Nucleus accumbens (tissue), 56 donors: ENCODE results near the gene PDGFRB.
A peak's percentile ranks its signal among the peaks of the same experiment; 100 is the strongest.
"Not testable (repeated sequence)": the region's sequence is repeated elsewhere in the genome, so short reads cannot be mapped to it uniquely, and the experiment has no call there.

Source experiments
- DNase-seq, 56 donors: peaks; one replicate each; lab custom pipeline; 2025; lab: John Stamatoyannopoulos, UW

Gene PDGFRB

DNA sequence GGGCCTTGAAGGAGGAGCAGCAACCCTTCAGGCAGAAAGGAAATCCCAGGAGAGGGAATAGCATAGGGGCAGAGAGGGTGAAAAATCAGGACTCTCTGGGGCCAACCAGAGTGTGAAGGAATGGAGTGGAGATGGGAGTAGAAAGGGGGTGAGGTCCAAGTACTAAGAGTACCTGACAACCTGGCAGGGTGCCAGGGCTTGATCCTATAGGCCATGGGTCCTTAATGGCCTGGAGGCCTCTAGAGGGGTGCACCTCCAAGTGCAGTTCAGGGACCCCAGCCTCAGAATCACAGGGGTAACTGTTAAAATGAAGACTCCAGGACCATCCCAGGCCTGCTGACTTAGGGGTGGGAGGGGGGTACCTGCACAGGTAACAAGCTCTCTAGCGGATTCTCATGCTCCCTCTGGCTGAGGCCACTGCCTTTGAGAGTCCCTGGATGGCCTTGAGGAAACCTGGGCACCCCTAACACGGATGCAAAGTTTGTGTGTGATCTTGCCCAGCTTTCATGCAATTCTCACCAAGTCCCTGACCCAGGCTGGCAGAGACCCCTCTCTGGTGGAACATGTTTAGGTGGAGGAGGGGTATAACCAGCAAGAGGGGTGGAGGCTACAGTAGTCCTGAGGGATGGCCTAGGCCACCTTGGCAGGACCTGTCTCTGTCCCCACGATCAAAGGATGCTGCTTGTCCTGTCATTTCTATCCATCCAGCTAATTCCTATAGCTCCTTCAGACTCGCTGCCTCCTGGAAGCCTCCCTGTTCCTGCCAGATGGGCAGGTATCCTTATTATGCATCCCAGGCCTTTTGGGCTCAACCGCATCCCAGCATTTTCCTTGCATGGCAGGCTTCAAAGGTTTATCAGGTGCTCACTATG is 51.7 kb downstream of the PDGFRB start:
- no peak for DNase-seq

DNA sequence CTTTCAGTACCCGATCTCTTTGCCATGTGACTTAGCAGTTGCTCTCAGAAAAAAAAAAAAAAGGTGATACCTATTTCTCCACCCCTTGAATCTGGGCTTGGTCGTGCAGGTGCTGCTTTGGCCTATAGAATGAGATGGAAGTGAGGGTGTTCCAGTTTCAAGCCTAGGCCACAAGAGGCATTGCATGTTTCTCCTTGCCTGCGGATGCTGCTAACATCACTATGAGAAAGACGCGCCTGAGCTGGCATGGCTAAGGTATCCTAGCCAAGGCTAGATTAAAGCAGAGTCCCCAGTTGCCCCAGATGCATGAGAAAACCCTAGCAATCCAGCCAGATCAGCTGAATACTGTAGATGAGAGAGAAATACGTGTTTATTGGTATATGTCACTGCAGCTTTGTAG is 54.6 kb downstream of the PDGFRB start:
- DNase-seq = no peak

DNA sequence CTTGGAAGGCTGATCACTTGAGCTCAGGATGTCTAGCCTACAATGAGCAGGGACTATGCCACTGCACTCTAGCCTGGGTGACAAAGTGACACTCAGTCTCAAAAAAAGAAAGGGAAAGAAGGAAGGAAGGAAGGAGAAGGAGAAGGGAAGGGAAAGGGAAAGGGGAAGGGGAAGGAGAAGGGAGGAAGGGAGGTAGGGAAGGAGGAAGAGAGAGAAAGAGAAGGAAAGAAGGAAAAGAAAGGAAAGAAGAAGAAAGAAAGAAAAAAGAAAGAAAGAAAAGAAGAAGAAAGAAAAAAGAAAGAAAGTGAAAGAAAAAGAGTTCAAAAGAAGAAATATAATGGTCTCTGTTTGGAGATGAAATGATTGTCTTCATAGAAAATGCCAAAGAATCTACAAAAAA is 58.5 kb downstream of the PDGFRB start:
- no peak for DNase-seq

DNA sequence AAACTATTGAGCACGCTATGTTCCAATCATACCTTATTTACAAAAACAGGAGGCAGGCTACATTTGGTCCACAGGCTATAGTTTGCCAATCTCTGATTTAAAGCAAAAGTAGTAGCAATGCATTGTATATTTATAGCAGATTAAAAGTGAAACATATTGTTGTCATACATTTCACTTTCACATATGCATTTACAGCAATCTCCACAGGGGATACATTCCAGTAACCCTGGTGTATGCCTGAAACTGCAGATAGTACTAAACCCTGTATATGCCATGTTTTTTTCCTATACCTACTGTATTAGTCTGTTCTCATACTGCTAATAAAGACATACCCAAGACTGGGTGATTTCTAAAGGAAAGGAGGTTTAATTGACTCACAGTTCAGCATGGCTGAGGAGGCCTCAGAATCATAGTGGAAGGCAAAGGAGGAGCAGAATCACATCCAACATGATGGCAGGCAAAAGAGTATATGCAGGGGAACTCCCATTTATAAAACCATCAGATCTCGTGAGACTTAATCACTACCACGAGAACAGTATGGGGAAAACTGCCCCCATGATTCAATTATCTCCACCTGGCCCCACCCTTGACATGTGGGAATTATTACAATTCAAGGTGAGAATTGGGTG is 63.4 kb downstream of the PDGFRB start:
- DNase-seq = no peak

DNA sequence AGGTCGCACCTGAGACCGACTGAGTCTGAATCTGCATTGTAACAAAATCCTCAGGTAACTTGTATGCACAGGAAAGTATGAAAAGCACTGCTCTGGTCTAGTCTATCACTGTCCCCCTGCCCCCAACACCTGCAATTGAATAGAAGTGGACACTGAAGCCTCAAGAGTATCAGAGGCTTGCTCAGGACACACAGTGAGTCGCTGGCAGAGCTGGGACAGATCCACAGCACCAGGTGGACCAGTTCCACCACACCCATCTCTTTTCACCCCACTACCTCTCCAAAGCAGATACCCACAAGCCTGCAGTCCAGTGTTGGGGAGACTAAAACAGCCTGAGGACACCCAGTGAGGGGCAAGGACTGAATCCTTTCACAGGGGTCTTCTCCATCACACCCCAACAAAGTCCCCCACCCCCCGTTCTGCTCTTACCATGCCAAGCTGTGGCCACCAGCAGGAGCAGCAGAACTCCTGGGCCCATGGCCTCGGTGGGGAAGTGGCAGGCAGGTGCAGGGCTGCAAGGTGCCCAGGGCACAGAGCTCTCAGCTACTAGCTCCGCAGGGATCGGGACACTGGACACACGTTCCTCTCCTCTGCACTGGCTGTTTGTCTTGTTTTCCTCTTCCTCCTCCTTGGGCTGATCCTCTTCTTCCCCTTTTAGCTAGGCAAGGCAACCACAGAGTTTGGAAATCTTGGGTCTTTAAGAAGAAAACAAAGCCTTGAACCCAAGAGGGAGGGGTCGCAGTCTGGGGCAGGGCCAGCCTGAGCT is 69.5 kb downstream of the PDGFRB start, which contains the start of gene CSF1R:
Gene CSF1R (minus strand): TSS at position 605 of the 766 bp plus-strand sequence. CDS start 127 bp downstream, at position 478.
- DNase-seq = no peak

DNA sequence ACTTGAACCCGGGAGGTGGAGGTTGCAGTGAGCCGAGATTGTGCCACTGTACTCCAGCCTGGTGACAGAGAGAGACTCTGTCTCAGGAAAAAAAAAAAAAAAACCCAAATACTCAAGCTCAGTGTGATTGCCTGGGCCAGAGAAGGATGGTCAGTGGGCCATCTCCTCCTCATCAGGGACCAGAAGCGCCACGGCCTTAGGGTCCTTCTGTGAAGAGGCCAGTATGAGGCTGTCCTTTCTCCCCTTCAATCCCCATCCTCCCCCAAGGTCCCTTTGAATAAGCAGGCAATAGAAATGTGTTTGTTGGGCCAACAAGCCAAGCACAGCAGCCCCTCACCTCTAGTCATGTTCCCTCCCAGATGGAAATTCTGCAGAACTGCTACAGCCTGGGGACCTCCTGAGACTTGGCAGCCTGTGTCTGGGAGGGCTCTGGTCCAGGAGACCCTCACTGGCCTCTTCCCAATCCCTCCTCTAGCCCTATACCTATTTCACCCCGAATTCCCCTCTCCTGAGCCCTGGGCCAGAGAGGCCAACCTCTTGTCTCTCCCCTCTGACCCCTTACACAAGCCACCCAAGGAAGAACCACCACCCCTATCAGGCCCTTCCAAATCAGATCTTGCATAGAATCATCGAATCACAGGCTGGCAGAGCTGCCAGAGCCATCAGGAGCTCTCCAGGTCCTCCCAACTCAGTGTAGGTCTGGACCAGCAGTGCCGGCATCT is 70.3 kb downstream of the PDGFRB start:
- no peak for DNase-seq

DNA sequence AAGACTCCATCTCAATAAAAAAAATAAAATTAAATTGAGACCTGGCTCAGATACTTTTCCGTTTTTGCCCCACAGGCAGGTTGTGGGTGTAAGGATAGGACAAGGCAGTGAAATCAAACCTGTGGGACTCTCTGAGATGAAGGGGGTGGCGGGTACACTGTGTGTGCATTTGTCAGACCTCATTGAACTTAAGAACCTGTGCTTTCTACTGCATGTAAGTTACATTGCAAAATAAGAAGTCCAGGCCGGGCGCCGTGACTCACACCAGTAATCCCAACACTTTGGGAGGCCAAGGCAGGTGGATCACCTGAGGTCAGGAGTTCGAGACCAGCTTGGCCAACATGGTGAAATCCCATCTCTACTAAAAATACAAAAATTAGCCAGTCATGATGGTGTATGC is 70.9 kb downstream of the PDGFRB start:
- not testable (repeated sequence) for DNase-seq

DNA sequence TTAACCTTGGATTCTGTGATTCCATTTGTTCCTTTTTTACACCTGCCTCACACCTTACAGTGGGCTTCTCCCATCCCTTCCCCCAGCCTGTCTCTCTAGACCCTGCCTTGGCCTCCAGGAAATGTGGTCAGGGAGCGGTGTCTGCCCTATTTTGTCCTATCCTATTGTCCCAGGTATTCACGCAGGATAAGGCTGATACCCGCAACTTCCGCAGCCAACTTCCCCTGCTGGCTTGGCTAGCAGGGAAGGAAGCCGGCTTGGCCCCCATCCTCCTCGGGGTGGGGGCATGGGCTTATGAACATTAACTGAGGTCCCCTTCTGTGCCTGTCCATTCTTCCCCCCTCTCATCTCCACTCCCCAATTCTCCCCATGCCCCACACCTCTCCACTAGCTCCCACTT is 72.8 kb downstream of the PDGFRB start:
- DNase-seq = no peak

DNA sequence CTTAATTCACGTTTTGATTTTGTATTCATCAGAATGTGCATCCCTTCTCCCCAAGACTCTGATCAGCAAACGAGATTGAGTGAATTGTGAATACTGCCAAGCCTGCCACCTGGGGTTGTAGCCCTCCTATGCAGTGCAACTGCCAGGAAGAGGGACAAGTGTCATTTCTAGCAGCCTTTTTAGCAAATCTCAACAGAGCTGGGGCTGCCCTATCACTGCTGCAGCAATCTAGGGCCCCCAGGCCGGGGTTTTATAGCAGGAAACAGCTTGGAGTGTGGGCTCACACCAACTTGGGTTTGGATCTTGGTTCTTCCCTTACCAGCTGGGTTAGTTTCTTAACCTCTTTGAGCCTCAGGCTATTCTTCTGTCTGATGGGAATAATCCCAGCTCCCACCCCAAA is 73.3 kb downstream of the PDGFRB start:
- DNase-seq = no peak

DNA sequence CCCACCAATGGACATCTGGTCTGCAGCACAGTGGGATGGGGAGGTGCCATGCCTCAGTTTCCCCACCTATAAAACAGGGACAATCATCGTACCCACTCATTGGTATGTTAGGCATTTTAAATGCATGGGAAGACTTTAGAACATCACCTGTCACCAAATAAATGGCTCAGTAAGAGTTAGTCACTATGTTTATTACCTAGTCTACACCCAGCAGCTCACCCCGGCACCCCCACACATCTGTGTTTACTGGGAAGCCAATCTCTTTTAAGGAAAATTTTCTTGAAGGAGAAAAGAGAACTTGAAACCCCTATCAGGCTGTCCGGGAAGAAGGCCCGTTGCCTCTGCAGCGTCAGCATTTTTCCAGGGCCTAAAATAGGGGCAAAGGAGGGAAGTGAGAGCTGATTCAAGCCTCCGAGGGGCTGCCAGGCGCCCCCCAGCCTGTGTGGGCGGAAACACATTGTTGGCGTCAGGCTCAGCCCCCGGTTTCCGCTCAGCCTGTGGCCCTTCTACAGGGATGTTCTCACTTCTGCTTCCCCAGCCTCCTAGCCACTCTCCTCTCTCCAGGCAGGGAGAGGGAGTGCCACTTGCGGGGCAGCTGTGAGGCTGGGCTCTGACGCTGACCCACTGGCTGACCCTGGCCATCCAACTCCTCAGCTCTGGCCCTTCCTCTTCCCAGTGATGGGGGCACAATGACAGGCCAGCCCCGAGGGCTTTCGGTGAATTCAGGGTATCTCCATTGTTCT is 73.9 kb downstream of the PDGFRB start:
- peak in 24 of 56 donors; percentile 16 to 64 (median 40) for DNase-seq

DNA sequence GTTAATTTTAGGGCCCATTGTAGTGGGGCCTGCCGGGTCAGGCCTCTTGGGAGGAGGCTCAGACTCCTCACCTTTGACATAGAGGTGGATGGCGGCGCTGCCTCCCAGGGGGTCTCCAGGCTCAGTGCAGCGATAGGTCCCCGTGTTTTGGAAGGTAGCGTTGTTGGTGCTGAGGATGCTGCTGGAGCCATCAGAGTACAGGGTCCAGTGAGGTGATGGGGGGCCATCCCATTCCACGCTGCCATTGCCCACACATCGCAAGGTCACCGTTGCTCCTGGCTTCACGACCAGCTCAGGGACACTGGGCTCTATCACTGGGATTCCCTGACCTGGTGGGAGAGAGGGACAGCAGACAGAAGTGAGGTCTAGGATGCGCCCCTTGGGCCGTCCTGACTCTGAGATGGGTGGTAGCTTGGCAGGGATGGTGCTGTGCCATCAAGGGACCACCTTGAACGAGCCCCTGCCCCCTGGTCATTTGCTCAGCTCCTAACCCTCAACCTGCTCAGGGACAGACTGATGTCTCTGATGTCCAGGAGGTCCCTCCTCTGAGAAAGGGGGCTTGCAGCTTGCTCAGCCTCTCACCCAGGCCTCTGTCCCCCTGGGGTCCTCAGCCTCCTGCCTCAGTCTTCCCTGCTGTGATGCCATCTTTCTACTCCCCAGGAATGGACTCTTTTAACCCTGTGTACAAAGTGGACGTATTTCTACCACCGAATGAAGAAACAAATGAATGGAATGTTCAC is 74.8 kb downstream of the PDGFRB start:
- no peak for DNase-seq

DNA sequence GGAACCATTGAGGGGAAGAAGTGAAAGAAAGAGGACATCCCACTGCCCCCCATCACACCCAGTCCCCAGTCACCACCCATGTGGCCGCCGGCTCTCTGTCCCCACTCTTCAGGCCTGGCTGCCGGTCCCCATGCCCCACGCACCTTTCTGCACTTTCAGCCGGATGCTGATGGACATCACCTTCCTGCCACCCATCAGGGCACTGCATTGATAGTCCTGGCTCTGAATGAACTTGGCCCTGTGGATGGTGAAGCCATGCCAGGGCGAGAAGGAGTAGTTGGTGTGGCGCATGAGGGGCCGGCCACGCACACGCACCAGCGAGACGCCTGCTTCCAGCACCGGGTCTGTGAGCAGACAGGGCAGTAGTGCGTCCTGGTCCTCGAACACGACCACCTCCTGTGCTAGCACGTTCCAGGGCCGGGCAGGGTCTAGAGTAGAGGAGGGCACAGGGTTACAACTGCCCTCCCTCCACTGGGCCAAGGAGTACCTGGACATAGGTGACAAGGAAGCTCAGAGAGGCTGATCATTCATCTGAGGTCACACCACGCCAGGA is 75.7 kb downstream of the PDGFRB start:
- no peak for DNase-seq

DNA sequence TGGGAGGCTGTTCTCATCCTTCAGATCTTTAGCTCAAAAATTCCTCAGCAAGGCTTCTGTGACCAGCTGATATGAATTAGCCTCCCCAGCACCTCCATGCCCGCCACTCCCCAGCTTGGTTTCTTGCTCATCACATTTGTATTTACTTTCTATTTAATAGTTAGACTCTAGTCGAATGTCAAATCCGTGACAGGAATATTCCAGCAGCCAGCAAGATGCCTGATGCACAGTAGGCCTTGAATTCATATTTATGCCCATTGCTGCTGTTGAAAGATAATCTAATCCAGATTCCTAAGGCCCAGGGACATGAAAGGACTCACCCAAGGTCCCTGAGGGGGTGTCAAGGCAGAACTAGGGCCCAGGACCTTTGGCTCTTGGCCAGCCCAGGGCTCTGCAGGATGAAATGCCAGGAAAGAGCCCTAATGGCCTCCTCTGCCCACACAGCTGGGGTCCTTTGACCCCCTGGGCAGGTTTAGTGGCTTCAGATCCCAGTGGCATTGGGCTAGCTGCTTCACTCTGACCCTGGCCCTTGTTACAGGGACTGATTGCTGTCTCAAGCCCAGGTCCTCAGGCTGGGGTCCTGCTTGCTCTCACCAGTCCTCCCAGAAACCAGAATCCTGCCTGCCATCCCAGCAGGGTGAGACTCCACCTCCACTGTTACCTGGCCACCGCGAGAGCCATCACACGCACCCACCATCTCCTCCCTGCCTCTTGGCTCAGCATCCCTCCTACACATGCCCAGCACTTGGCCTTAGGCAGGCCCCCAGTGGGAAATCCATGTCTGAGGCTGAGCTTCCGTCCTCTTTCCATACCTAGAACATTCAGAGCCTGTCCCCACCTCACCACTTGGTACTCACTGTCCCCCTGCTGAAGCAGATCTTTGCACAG is 76.6 kb downstream of the PDGFRB start:
- no peak for DNase-seq

DNA sequence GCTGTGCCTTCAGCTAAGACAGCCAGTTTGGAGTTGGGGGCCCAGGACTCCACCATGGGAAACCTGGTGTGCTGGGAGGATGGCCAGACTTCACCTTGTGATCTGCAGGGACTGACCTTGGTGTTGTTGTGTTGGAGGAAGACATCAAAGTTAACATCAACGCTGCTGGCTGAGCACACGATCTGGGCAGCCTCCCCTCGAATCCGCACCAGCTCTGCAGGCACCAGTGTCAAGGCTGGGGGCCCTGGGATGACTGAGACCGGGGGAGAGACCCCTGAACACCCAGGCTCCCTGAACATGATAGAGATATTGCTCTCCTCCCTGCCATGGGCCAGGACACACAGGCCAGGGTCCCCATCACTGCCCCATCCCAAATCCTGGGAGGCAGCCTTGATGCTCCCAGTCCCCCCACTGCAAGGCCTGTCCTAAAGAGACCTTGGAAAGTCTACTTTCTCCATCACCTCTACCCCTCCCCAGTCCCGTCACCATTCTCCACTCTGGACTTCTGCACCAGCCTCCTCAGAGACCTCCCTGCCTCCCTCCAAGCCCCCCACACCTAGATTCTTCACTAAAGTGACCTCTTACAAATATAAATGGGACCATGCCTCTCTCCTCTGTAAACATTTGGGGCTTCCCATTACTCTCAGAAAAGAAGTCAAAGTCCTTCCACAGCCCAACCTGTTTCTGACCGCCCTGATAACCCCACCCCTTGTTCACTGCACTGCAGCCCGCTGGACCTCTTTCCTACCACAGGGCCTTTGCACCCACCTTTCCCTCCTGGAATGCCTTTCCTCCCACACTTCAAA is 77.4 kb downstream of the PDGFRB start:
- DNase-seq = no peak

DNA sequence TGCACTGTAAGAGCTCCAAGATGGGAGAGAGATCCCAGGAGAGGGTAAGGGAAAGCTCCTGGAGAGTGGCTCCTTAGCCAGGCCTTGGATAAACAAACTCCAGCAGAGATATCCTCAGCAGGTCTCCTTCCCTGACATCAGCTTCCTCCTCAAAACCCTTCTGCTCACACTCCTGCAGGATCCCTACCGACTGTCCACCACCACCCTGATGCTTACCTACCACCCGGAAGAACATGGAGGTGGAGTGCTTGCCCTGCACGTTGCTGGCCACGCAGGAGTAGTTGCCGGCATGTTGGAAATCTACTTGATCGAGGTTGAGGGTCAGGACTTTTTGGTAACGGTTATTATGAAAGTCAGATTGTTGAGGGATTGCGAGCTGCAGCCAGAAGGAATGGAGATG is 78.6 kb downstream of the PDGFRB start:
- DNase-seq = no peak

DNA sequence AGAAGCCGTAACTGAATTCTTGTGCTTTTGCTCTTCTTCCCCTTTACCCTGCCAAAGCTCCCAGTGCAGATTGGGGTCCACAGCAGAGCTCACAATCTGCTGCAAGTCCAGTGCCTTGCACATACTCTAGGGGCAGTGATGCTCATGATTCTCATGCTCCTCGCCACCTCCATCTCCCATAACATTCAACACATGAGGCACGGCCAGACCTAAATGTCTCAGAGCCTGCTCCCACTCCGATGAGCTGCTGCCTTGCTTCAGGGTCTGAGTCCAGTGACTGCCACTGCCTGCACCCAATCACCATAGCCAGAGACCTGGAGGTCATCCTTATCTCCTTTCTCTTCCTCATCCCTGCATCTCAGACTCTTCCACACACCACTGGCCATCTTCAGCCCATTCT is 79.8 kb downstream of the PDGFRB start:
- DNase-seq = no peak

DNA sequence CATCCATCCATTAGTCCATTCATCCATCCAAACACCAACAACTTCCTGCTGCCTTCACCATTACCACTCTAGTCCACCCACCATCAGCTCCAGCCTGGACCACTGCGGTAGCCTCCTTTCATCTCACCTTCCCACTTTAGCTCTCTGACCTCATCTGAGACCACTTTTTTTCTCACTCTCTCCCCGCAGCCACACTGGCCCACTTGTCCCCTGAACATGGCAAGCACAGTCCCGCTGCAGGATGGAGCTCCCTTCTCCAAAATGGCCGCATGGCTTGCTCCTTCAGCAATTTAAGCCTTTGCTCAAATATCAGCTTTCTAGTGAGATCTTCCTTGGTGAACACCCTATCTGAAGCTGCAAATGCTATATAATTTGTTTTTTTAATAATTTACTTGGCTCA is 80.4 kb downstream of the PDGFRB start:
- no peak for DNase-seq
